Skin of body (tissue), 2 donors: ENCODE results near the gene CLK2. TPM values are rescaled to one million over a fixed set of nuclear protein-coding genes. Genes with fewer than 3 reads are reported as not detected.
"Not testable (repeated sequence)": the region's sequence is repeated elsewhere in the genome, so short reads cannot be mapped to it uniquely, and the experiment has no call there.

Experiments used
- DNase-seq: peaks from one replicate; lab custom pipeline; 2025; lab: John Stamatoyannopoulos, UW
- total RNA-seq: library from RNA; depleted of rRNA; stranded (reverse); fragments of >200 nt; gene quantifications from one replicate; pipeline ENCODE4 v1.2.3, GENCODE V29; 2014

The CLK2 gene
- total RNA-seq, 1 donor from 2014 or later, result 28.8 TPM

DNA sequence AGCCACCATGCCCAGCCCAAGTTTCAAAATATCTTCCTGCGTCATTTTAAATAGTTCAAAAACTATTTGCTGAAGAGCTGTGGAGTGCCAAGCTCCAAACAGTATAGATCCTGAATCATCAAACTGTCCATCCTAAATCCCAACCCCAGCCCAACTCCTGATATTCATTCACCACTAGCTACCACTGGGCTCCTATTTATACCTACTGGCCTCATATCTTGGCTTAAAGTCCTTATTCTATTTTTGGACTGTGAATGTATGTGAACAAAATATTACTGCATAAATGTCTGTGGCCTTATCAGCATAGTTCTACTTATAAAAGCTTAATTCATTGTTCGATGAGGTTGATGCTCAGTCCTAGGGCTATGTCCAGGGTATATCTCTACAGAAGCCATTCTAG is 5.9 kb downstream of the CLK2 start:
- DNase-seq, result no peak

DNA sequence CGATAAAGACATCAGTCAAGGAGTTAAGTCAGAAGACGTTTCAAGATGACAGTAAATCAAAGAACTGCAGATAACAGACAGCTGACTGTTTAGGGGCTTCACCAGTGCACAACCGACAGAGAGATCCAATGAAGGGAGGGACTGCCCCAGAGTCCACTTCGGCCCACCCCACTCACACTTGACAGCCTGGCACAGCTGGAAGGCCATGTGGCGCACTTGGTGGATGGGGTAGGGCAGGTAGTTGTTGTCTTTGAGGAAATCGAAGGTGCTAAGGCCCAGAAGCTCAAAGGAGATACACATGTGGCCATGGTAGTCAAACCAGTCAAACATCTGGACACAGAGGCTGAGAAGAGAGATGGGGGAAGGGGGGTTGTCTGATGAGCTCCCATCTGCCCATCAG is 6.8 kb downstream of the CLK2 start:
- DNase-seq, result no peak

DNA sequence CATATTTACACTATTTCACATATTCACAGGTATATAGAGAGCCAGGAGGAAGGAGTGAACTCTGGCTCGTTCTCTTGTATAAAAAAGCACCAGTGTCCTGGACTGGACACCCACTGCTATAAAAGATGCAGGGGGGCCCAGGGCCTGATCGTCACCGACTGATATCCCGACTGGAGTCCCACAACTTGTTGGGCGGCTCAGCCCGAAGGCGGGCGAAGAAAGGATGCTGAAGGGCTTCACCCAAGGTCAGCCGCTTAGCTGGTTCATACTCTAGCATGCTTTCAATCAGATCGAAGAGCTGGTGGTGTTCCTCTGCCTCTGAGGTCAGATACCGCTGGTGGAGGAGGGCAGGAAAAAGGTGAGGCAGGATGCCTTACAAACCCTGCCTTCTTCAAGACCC is 10.2 kb downstream of the CLK2 start:
- DNase-seq, result no peak

DNA sequence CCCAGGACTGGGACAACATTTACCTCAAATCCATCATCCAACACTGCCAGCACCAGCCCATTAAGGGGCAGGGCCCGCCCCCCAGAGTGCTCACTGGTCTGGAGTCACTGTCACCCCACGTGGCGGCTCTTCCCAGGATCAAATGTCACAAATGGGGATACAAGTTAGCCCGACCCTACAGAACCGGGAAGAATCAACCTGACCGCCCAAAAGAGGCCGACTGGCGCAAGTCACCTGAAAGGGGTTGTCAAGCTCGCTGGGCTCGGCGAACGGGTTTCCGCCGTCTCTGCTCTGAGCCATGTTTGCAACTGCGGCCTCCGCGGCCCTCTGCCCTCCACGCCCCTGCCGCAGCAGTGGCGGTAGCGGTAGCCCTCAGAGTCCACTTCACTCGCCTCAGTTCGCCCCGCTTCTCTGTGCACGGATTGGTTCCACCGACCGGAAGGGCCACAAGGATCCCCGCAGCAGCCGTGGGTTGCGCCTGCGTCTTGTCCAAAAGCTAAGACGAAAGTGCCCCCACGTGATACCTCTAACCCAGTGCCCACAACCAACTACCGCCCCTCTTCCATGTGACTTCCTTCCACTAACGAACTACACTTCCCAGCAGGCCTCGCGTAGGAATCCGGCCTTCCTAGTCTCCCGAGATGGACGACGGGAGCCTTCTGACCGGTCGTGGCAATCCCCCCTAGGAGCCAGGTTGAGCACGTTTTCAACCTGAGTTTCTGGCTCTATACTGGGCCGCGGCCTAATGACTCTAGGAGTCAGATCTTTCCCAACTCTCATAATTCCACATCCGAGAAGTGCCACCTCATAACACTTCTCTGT is 11.2 kb downstream of the CLK2 start, which contains the start of gene SCAMP3:
Gene SCAMP3, minus strand, starts transcription at position 509 of the 822 bp plus-strand sequence. Its CDS starts 209 bp downstream, at position 300.
- DNase-seq, result peak; percentile 98

DNA sequence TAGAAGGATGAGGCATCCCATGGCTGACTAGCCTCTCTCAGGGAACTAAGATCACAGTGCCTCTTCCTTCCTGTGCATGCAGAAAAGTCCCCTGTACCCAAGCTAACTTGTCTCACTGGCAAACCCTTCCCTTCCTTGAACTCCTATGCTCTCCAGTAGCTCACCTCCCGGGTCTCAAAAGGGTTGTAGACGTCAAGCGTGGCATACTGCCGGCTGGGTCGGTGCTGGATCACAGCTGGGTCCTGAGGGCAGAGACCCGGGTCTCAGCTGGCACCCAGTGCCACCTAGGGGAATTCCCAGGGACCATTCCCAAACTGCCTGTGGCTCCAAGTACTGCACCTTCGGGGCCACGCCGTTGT is 11.8 kb downstream of the CLK2 start:
- no peak for DNase-seq

DNA sequence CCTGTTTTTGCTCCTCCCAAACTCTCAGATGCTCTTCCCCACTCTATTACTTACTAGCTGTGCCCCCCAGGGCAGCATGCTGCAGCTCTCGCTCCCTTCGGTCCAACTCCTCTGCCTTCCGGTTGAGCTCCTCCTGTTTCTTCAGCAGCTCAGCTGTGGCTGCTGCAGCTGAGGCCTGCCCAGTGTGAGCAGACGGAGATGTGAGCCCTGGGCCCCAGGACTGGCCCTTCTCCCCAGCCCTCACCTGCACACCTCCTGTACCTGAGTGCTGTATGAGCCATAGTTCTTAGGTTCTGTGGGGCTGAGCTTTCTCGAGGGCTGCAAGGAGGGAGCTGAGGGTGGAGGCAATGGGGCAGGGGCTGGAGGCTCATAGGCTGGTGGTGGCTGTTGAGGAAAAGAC is 13.0 kb downstream of the CLK2 start:
- no peak for DNase-seq

DNA sequence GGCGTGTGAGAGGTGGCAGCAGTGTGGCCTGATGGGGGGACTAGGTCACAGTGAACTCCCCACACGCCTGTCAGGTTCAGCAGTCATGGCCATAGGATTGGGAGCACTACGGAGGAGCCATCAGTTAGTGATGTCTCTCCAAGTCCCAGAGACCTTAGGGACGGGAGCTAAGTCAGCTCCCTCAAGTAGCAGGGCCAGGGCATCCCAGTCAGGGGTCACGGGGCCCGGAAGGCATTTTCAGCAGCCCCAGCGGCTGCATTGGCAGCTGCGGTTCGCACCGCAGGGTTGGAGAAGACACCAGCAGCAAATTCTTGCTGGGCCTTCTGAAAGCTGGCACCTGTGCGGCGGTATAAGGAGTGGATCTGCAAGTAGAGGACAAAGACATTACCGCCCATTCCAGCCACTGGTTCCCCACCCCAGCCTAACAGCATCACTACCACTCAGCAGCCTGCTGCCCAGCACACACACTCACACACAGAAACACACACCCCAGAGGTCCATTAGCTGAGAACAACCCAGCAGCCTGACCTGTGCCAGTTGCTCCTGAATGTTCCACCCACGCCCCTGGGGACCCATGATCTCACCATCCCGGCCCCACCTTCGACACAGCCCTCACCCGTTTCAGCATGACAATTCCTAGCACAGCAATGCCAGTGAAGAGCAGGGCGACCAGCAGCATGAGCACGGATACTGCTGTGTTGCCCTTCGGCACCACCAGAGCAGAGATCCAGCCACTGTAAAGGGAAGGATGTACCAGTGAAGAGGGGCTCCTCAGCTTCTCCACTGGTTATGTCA is 17.0 kb downstream of the CLK2 start:
- no peak for DNase-seq

DNA sequence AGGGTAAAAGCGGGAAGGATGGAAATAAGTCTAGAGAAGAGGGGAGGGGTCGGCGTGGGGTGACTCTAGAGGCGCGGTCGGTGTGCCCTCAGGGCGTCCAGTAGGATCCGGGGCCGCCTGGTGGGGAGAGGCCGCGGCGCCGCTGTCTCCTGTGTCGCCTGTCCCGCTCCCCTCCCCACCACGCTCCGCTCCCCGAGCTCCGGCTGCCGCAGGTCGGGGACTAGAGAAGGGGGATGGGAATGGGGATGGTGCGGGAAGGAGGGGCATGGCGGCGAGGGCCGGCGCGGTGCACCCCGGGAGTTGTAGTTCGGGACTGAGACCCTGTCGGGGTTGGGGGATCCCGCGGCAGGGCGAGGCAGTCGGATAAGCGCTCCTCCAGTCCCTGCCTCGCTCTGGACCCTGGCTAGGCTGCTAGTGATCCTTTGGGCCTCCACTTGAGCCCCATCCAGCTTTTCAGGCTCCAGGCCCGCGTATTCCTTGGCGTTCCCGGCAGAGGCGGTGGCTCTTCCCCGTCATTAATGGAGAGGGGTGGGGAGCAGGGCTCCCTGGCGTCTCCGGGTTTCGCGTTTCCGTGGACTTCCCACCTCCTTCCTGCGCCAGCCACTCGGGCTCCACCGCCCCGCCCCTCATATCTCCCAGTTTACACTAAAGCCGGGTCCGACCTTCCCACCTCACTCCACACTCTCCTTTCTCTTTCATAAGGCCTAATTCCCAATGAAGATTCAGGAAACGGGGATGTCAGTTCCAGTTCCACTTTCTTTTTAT is 17.9 kb downstream of the CLK2 start, which contains the start of gene ENTREP3:
Gene ENTREP3, minus strand, starts transcription at position 241 of the 765 bp plus-strand sequence. CDS start 606 bp downstream, outside the sequence.
- peak; percentile 86 for DNase-seq

DNA sequence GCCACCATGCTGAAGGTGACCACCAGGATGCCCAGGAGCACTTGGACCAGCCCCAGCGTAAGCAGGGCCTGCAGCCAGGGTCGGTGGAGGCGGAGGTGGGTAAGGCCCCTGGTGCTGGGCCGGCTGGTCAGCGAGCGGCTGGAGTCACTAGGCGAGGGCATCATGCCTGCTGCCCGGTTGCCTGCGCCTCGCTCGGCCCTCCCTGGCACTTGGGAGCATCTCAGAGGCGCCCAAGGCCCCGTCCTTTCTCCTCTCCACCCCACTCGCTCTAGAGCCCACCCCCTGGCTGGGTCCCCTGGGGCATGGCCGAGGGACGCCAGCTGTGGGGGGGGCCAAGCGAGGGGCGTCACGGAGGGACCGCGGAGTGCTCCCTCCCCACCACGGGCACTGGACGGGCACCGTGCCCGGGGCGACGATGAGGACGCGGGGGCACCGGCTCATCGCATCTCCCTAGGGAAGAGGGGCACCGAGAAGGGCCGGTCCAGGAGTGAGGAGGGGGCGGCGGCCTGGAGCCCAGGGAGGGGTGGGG is 18.5 kb downstream of the CLK2 start:
- no peak for DNase-seq

DNA sequence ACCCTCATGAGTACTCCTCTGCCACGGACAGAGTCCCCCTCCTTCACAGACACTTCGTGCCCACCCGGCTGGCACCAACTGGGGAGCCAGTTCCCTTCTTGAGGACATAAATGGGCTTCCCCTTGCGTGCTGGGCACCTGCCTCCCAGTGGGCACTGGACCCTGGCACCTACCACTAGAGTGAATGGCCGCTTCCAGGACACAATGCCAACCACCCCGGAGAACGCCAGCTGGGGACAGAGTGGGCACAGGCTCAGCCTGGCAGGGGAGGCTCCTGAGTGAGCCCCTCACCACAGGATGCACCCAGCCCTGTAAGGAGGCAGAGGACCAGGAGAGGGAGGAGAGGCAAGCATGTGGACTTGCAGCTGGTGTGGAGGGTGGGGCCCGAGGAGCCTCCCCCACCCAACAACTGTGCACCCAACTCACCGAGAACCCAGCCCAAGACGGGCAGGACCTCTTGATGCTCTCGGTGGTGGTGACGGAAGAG is 19.0 kb downstream of the CLK2 start:
- DNase-seq, result no peak

DNA sequence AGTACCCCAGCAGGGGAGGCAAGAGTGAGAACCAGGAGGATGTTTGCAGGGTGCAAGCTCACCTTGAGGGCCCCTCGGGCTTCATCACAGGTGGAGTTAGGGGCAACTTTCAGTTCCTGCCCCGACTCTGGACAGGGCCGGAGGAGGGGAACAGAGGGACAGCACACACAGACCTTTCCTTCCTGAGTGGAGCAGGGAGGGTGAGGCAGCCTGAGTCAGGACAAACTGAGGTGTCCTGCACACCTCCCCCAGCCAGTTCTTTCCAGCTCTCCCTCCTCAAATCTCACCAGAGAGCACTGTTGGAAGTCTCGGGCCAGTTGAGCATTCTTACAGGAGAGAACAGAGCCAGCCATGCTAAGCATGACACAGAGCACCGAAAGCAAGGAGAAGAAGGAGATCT is 19.5 kb downstream of the CLK2 start:
- no peak for DNase-seq

DNA sequence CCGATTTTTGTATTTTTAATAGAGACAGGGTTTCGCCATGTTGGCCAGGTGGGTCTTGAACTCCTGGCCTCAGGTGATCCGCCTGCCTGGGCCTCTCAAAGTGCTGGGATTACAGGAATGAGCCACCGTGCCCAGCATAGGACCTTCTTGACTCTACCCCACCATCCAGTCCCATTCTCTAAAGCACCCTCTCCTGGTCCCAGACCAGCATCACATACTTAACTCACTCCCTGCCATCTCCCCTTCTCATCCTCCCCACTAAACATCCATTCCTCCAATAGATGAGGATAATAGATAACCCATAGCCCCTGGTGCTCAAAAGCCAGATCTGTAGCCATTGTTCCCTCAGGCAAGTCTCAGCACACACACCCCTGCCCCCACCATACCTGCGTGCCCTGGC is 20.1 kb downstream of the CLK2 start:
- no peak for DNase-seq

DNA sequence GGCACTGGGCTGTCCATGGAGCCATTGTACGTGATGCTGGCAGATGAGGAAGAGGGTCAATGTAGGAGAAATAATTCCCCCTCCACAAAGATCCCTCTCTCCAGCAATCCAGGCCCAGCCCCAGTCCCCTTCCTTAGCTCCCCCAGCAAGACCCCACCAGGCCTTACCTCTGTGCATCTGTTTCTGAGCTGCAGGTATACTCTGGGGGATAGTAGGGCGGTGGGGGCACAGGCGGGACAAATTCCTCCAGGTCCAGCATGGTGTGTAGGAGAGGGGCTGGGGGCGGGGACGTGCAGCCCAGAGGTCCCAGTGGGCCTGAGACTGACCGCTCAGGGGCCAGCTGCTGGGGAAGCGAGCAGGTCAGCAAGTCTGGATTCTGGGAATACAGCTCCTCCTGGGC is 21.7 kb downstream of the CLK2 start:
- DNase-seq, result no peak

DNA sequence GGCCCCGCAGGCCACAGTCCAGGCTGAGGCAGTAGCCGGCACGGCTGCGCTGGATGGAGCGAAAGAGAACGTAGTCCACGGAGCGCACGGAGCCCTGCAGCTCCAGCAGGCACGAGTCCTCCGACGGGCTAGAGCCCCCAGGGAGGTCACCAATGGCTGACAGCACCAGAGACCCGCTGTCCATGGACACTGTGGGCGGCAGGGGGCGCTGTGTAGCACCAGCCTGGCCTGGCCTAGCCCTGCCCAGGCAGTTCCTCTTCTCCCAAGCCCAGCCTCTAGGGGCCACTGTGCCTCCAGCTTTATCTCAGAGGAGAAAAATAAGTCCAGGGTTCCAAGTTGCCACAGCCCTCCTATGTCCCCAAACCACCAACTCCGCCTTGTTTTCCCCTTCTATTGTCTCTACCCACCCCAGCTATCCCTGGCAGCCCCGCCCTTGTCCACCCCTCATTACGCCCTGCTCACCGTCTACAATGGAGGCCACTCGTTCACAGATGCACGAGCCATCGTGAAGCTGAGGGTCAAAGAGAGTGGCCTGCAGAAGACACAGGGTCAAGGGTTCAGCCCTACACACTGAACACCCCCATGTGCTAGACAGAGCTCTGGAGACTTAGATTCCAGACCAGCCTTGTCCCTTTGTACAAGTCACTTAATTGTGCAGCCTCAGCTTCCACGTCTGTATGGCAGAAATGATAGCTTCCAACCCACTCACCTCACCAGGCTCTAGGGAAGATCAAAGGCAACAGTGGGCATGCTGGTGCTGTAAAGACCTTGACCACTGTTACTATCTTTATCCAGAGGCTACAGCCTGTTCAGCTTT is 22.5 kb downstream of the CLK2 start:
- peak; percentile 73 for DNase-seq

DNA sequence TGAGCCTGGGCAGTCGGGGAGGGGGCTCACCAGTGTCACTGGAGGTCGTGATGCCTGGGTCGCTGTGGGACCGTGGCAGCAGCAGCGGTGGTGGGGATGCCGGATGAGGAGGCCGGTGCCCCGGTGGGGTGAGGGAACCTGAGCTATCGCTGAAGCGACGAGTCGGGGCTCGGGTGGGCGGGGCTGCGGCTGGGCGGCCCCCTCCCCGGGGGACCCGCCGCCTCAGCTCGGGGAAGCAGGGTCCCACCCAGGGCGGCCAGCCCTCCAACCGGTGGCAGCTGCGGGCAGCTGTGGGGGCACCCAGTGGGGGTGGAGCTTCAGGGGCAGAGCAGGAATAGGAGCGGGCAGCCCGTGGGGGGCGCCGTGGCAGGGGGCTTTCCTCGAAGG is 23.1 kb downstream of the CLK2 start:
- DNase-seq, result no peak

DNA sequence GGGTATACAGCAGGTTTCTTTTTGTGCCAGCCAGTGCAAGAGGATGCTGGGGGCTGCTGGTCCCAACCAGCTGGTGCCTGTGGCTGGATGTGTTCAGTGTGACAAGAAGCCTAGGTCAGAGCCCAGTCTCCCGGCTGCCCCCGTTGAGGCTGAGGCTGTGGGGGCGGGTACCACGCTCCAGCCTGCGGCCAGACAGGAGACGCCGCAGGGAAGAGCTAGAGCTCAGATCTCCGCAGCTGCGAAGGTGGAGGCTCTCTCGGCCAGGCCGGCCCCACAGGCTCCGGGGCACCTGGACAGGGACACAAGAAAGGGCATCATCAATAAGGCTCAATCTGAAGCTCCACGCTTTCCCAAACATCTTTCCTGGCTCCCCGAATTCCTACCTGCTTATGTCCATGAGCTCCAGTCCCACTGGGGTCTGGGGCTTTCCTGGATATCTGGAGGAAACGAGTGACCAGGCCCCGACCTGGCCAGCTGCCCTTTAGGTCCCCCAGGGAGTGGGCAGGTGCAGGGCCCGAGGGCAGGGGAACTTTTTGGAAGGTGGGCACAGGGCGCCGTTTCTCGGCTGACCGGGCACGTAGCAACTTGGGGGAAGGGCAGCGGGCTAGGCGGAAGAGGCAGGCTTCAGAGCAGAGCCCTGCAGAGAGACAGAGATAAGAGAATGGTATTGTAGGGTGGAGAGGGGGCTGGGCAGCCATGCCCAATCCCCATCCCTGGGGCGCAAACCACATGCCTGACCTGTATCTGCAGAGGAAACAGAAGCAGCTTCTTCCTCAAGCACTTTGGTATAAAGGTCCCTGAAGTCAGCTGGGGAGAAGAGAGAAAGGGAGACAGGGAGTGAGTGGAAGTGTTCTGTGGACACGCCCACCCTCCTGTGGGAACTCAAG is 25.4 kb downstream of the CLK2 start:
- DNase-seq, result no peak

DNA sequence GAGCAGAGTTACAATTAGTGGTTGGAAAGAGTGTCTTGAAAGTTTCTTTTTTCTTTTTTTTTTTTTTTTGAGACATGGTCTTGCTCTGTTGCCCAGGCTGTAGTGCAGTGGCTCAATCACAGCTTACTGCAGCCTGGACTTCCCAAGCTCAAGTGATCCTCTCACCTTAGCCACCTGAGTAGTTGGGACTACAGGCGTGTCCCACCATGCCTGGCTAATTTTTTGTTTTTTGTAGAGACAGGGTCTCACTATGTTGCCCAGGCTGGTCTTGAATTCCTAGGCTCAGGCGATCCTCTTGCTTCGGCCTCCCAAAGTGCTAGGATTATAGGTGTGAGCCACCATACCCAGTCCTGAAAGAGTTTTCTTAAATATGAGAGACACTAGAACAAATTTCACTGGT is 26.5 kb downstream of the CLK2 start:
- DNase-seq, result not testable (repeated sequence)

DNA sequence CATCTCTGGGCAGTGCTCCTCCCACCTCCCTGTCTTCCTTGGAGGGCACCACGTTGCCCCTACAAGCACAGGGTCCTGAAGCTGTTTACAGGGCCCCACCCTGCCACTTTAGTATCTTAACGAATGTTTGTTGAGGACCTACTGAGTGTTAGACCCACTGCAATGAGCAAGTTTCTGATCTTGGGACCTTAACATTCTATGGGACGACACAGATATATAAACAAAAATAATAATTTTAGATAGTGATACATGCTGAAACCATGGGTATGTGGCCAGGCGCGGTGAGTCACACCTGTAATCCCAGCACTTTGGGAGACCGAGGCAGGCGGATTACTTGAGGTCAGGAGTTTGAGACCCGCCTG is 28.2 kb downstream of the CLK2 start:
- no peak for DNase-seq

DNA sequence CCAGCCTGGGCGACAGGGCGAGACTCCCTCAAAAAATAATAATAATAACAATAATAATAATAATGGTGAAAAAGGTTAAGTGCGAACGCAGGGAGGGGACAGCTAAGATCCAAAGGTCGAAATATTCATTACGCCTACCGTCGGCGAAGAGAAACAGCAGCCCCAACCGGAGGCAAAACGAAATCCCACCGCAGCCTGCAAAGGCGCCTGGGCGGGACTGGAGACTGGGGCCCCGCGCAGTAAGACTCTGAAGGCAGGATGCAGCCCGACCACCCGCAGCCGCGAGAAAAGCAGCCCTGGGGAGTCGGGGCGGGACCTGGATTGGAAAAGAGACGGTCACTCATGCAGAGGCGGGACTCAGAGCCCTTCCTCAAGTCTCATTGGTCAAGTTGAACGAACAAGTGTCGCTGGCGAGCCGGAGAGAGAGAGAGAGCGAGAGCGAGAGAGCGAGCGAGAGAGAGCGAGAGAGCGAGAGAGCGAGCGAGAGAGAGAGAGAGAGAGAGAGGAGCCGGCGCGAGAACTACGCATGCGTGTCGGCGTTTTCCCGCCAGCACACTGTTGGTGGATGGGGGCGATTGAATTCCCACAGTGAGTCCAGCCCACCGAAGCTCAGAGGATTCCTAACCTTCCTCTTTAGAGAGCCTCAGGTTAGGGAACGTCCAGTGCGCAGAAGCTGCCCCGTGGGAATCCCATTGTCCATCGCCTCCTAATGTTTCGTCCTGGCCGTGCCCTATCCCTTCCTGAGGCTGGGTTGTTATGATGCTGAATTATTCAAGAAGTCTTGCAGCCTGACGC is 28.7 kb downstream of the CLK2 start:
- peak; percentile 100 for DNase-seq
